Fibroblast of the conjunctiva (primary cell): ENCODE measurements around the gene C10orf62.

ENCODE experiments used
- DNase-seq: peaks from one replicate; pipeline ENCODE4 v3.0.0-alpha.2; 2010; ENCODE audit warnings: low read depth

C10orf62 gene

GRCh38 chr10:97585439-97585811, 4.1 kb upstream of the C10orf62 start:
- no peak for DNase-seq

GRCh38 chr10:97587183-97587582, 2.3 kb upstream of the C10orf62 start:
- DNase-seq = no peak

- DNase-seq = no peak
Observed at GRCh38 chr10:97590082-97590747, 694 bp downstream of the C10orf62 start.

- no peak for DNase-seq
Observed at GRCh38 chr10:97590748-97591495, 1.4 kb downstream of the C10orf62 start.

- no peak for DNase-seq
Observed at GRCh38 chr10:97593421-97593820, 3.9 kb downstream of the C10orf62 start.

- DNase-seq = peak; percentile 52
Observed at GRCh38 chr10:97596101-97597082, 6.9 kb downstream of the C10orf62 start.

GRCh38 chr10:97597778-97598177, 8.3 kb downstream of the C10orf62 start:
- DNase-seq = no peak

GRCh38 chr10:97598407-97599271, 9.1 kb downstream of the C10orf62 start:
- no peak for DNase-seq

GRCh38 chr10:97599272-97599619, 9.7 kb downstream of the C10orf62 start:
- DNase-seq = no peak

GRCh38 chr10:97600616-97601015, 11.1 kb downstream of the C10orf62 start:
- DNase-seq = no peak

- DNase-seq = no peak
Observed at GRCh38 chr10:97601268-97602215, 12.0 kb downstream of the C10orf62 start.

GRCh38 chr10:97607095-97607636, 17.6 kb downstream of the C10orf62 start:
- no peak for DNase-seq

- DNase-seq = no peak
Observed at GRCh38 chr10:97608991-97609561, 19.6 kb downstream of the C10orf62 start.

- no peak for DNase-seq
Observed at GRCh38 chr10:97611473-97611872, 22.0 kb downstream of the C10orf62 start.

GRCh38 chr10:97612386-97612785, 22.9 kb downstream of the C10orf62 start:
- DNase-seq = peak; percentile 21

- DNase-seq = no peak
Observed at GRCh38 chr10:97618285-97618684, 28.8 kb downstream of the C10orf62 start.

GRCh38 chr10:97618733-97619132, 29.2 kb downstream of the C10orf62 start:
- no peak for DNase-seq

GRCh38 chr10:97623277-97623676, 33.8 kb downstream of the C10orf62 start:
- DNase-seq = no peak

- DNase-seq = no peak
Observed at GRCh38 chr10:97627731-97628130, 38.2 kb downstream of the C10orf62 start.

- DNase-seq = no peak
Observed at GRCh38 chr10:97628228-97628627, 38.7 kb downstream of the C10orf62 start.
